ENCODE results near the gene KCNH8.

Gene KCNH8

GRCh38 chr3:19250959-19251610, 102.8 kb downstream of the KCNH8 start:
- DNase-seq (ENCODE audit: low spot score): no peak

GRCh38 chr3:19254189-19254588, 105.9 kb downstream of the KCNH8 start:
- DNase-seq (ENCODE audit: low spot score): no peak

- DNase-seq (ENCODE audit: low spot score): no peak
Measured at GRCh38 chr3:19254784-19255338, 106.6 kb downstream of the KCNH8 start.

GRCh38 chr3:19256313-19256712, 108.0 kb downstream of the KCNH8 start:
- DNase-seq (ENCODE audit: low spot score): peak; percentile 1

- no peak for DNase-seq (ENCODE audit: low spot score)
Measured at GRCh38 chr3:19263606-19264005, 115.3 kb downstream of the KCNH8 start.

- DNase-seq (ENCODE audit: low spot score): no peak
Measured at GRCh38 chr3:19264424-19264823, 116.1 kb downstream of the KCNH8 start.

GRCh38 chr3:19267040-19267439, 118.7 kb downstream of the KCNH8 start:
- no peak for DNase-seq (ENCODE audit: low spot score)

GRCh38 chr3:19270481-19270880, 122.2 kb downstream of the KCNH8 start:
- DNase-seq (ENCODE audit: low spot score): no peak

GRCh38 chr3:19272296-19272695, 124.0 kb downstream of the KCNH8 start:
- no peak for DNase-seq (ENCODE audit: low spot score)

- DNase-seq (ENCODE audit: low spot score): no peak
Measured at GRCh38 chr3:19273091-19273490, 124.8 kb downstream of the KCNH8 start.

GRCh38 chr3:19274576-19274975, 126.3 kb downstream of the KCNH8 start:
- no peak for DNase-seq (ENCODE audit: low spot score)

- no peak for DNase-seq (ENCODE audit: low spot score)
Measured at GRCh38 chr3:19284974-19285373, 136.7 kb downstream of the KCNH8 start.

- DNase-seq (ENCODE audit: low spot score): no peak
Measured at GRCh38 chr3:19293295-19293694, 145.0 kb downstream of the KCNH8 start.

GRCh38 chr3:19295208-19295607, 146.9 kb downstream of the KCNH8 start:
- no peak for DNase-seq (ENCODE audit: low spot score)

GRCh38 chr3:19331931-19332330, 183.6 kb downstream of the KCNH8 start:
- DNase-seq (ENCODE audit: low spot score): no peak

- no peak for DNase-seq (ENCODE audit: low spot score)
Measured at GRCh38 chr3:19334120-19334519, 185.8 kb downstream of the KCNH8 start.

GRCh38 chr3:19338769-19339168, 190.5 kb downstream of the KCNH8 start:
- DNase-seq (ENCODE audit: low spot score): no peak

- no peak for DNase-seq (ENCODE audit: low spot score)
Measured at GRCh38 chr3:19342389-19342788, 194.1 kb downstream of the KCNH8 start.

- no peak for DNase-seq (ENCODE audit: low spot score)
Measured at GRCh38 chr3:19346759-19347158, 198.4 kb downstream of the KCNH8 start.

GRCh38 chr3:19347671-19348070, 199.4 kb downstream of the KCNH8 start:
- DNase-seq (ENCODE audit: low spot score): no peak

GRCh38 chr3:19348500-19348899, 200.2 kb downstream of the KCNH8 start:
- DNase-seq (ENCODE audit: low spot score): no peak

GRCh38 chr3:19348941-19349564, 200.7 kb downstream of the KCNH8 start:
- DNase-seq (ENCODE audit: low spot score): peak; percentile 39

GRCh38 chr3:19357947-19358346, 209.6 kb downstream of the KCNH8 start:
- no peak for DNase-seq (ENCODE audit: low spot score)

GRCh38 chr3:19363071-19363470, 214.8 kb downstream of the KCNH8 start:
- DNase-seq (ENCODE audit: low spot score): no peak

All from SW480 (cell line).